B cell (primary cell): Measurements from ENCODE around the gene COTL1. TPM values are rescaled to one million over a fixed set of nuclear protein-coding genes. Genes with fewer than 3 reads are reported as not detected.

Source experiments
- ATAC-seq: fragments of 200-7000 bp; cut with Tn5 transposase; one replicate; pipeline ENCODE4 v1.10.0; 2021; ENCODE audit warnings: low read depth, mild to moderate bottlenecking, moderate number of reproducible peaks, moderate library complexity
- CTCF ChIA-PET: fragments of 350-600 bp; sonication (Branson Sonifier 250); formaldehyde crosslinking; loops from one replicate; lab custom pipeline; 2021; ENCODE audit warnings: antibody characterized with exemption, inconsistent platforms; lab: Charles Lee
- POLR2A ChIA-PET: fragments of 350-600 bp; sonication (Branson Sonifier 250); formaldehyde crosslinking; loops from one replicate; lab custom pipeline; 2021; ENCODE audit warnings: antibody characterized with exemption; lab: Charles Lee
- DNase-seq: peaks from one replicate; pipeline ENCODE4 v3.0.0; 2013
- H2AFZ ChIP-seq: 2 replicates; pipeline ENCODE4 v1.6.1; 2012; ENCODE audit warnings: mild to moderate bottlenecking, low read depth, low read length; ENCODE audit not compliant: insufficient read depth, poor library complexity, severe bottlenecking
- H3K27ac ChIP-seq, 2 donors: 1 replicate in 1 of 2; 2 replicates in 1 of 2; pipeline ENCODE4 v1.5.1; 2012 to 2013; ENCODE audit warnings: low read length in 2 of 2, mild to moderate bottlenecking in 2 of 2, moderate library complexity in 1 of 2
- H3K27me3 ChIP-seq, 4 experiments: fragments of 200-600 bp in 1 of 4; sonication (generic) in 1 of 4; replicated peaks in 1 of 4; 1 replicate in 2 of 4; 2 replicates in 2 of 4; pipeline versions ENCODE4 v1.6.1 to v1.7.0; 2013 to 2016; ENCODE audit warnings: low read length in 3 of 4, mild to moderate bottlenecking in 2 of 4, mixed read lengths in 1 of 4, moderate library complexity in 1 of 4; ENCODE audit not compliant: insufficient read depth in 4 of 4, control insufficient read depth in 3 of 4; ENCODE audit errors: control extremely low read depth in 1 of 4
- H3K36me3 ChIP-seq, 2 experiments: replicated peaks in 1 of 2; 1 replicate in 1 of 2; 2 replicates in 1 of 2; pipeline versions ENCODE4 v1.6.1 to v1.7.1; 2013; ENCODE audit warnings: low read length in 1 of 2; ENCODE audit not compliant: insufficient read depth in 2 of 2, control insufficient read depth in 1 of 2; ENCODE audit errors: control extremely low read depth in 1 of 2, extremely low read depth in 1 of 2
- H3K4me1 ChIP-seq, 2 donors: fragments of 200-600 bp in 1 of 2; sonication (generic) in 1 of 2; 1 replicate in 1 of 2; 2 replicates in 1 of 2; pipeline versions ENCODE4 v1.5.1 to v1.6.1; 2013 to 2017; ENCODE audit warnings: low read length in 2 of 2; ENCODE audit not compliant: control insufficient read depth in 2 of 2, insufficient read depth in 2 of 2
- H3K4me2 ChIP-seq: replicated peaks from 2 replicates; pipeline ENCODE3; 2012; ENCODE audit warnings: mild to moderate bottlenecking, low read depth, low read length; ENCODE audit not compliant: poor library complexity, severe bottlenecking
- H3K4me3 ChIP-seq, 5 experiments: fragments of 200-600 bp in 1 of 5; sonication (generic) in 1 of 5; 1 replicate in 3 of 5; 2 replicates in 2 of 5; pipeline versions ENCODE4 v1.5.1 to v1.7.0; 2011 to 2016; ENCODE audit warnings: low read length in 4 of 5, mild to moderate bottlenecking in 4 of 5, low read depth in 2 of 5, control low read depth in 1 of 5, moderate library complexity in 1 of 5; ENCODE audit not compliant: insufficient read depth in 1 of 5; ENCODE audit errors: control extremely low read depth in 1 of 5, extremely low read depth in 1 of 5
- H3K79me2 ChIP-seq: fragments of 200-600 bp; sonication (generic); one replicate; pipeline ENCODE4 v1.6.0; 2016; ENCODE audit warnings: low read length; ENCODE audit not compliant: control insufficient read depth, insufficient read depth
- H3K9ac ChIP-seq: fragments of 200-600 bp; sonication (generic); 2 replicates; pipeline ENCODE4 v1.6.1; 2017; ENCODE audit warnings: mild to moderate bottlenecking, low read length, moderate library complexity
- H3K9me3 ChIP-seq, 3 donors: one replicate each; pipeline versions ENCODE4 v1.6.1 to v1.7.1; 2013; ENCODE audit warnings: low read length in 2 of 3; ENCODE audit not compliant: control insufficient read depth in 2 of 3, insufficient read depth in 1 of 3; ENCODE audit errors: control extremely low read depth in 1 of 3
- H4K20me1 ChIP-seq: 2 replicates; pipeline ENCODE4 v1.6.0; 2012; ENCODE audit warnings: mild to moderate bottlenecking, low read length; ENCODE audit not compliant: insufficient read depth, control insufficient read depth, poor library complexity, severe bottlenecking
- H3K27ac Mint-ChIP-seq: one replicate; pipeline ENCODE4 v1.8.0; 2021; ENCODE audit warnings: mixed read lengths
- H3K27me3 Mint-ChIP-seq: one replicate; pipeline ENCODE4 v1.8.0; 2021; ENCODE audit warnings: mixed read lengths
- H3K4me1 Mint-ChIP-seq: one replicate; pipeline ENCODE4 v1.8.0; 2021; ENCODE audit warnings: mixed read lengths
- H3K4me3 Mint-ChIP-seq: one replicate; pipeline ENCODE4 v1.8.0; 2021; ENCODE audit warnings: mixed read lengths
- H3K9me3 Mint-ChIP-seq: one replicate; pipeline ENCODE4 v1.8.0; 2022; ENCODE audit warnings: mixed read lengths; ENCODE audit not compliant: insufficient read depth
- EZH2 ChIP-seq: IDR thresholded peaks from 2 replicates; pipeline ENCODE4 v1.6.1; 2012; ENCODE audit warnings: borderline replicate concordance, low read depth, mild to moderate bottlenecking, moderate library complexity, low read length; ENCODE audit not compliant: insufficient read depth, poor library complexity, severe bottlenecking
- whole genome bisulfite sequencing: methylation state at CpG from one replicate; pipeline ENCODE4 v1.1.5; 2013; ENCODE audit warnings: missing lambda C conversion rate; ENCODE audit not compliant: insufficient coverage; 5-methylcytosine and 5-hydroxymethylcytosine counted together
- intact Hi-C: fragments of 100-400 bp; cut with micrococcal nuclease; formaldehyde crosslinking; loops from one replicate; pipeline ENCODE4 v1.10.0; 2022
- polyA minus RNA-seq: library from RNA; depleted of rRNA, polyadenylated mRNA; stranded (reverse); fragments of >200 nt; gene quantifications from 2 replicates; pipeline ENCODE4 v1.2.3, GENCODE V29; 2012
- polyA plus RNA-seq: library from polyadenylated mRNA; depleted of rRNA; stranded (reverse); fragments of >200 nt; gene quantifications from 2 replicates; pipeline ENCODE4 v1.2.3, GENCODE V29; 2012
- total RNA-seq, 2 donors: library from RNA; stranded (reverse); fragments of 120-200 nt in 1 of 2; gene quantifications; 1 replicate in 1 of 2; 2 replicates in 1 of 2; pipeline versions ENCODE4 v1.2.3 to v1.2.4, GENCODE V29; 2013 to 2022
- TF ChIP-seq, protein P1 (sequence below): fragments of 200-600 bp; IDR thresholded peaks from one replicate; pipeline ENCODE4 v1.8.0; 2022; ENCODE audit warnings: antibody characterized with exemption, mild to moderate bottlenecking

Gene COTL1
- 245 and 264 TPM in 2 replicates for total RNA-seq
- 171 TPM for total RNA-seq (2013)
- polyA plus RNA-seq, result 79.4 and 158 TPM in 2 replicates
- 178 and 246 TPM in 2 replicates for polyA minus RNA-seq

DNA sequence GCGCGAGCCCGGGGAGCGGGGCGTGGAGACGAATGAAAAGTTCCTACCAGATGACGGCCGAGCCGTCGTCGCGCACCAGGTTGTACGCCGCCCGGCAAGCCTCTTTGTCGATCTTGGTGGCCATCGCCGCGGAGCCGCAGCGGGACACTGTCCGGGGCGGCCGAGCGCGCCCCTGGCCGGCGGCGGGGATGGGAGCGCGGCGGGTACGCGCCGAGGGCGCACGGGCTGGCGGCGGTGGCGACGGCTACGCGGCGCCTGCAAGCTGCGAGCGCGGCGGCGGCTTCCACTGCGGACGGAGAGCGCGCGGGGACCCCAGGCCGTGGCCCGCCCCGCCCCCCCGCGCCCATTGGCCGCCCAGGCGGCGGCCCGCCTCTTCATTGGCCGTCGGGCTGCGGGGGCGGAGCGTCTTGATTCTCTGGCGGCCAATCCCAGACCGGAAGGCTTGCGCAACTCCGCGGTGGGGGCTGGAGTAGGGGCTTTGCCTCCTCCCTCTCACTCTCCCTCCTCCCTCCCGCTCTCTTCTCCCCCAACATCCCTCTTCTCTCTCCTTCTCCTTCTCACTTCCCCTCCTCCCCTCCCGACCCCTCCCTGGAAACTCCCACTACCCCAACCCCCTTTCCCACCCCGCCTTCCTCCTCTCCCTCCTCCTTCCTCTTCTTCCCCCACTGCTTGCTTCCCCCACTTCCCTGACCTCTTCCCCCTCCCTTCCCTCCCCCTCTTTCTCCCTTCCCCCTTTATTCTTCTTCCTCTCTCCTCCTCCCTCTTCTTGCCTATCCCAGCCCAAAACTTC, at the start of gene COTL1:
COTL1 (minus strand) TSS at position 288 of the 790 bp plus-strand sequence; CDS start at position 124, 164 bp downstream.
- Histone ChIP-seq H3K79me2 (peaks cover 53% of the 10 kb centered on the region), H3K4me3 (peak within 1 kb of the TSS; percentile 73 to 96 (median 85)), H3K4me2 (peak within 1 kb of the TSS; percentile 88), H3K36me3 (peaks cover 0 to 32% of the 10 kb centered on the region in 2 experiments), H2AFZ (peak within 1 kb of the TSS; percentile 77), H3K4me1 (peaks cover 51 to 67% of the 10 kb centered on the region in 2 donors), H4K20me1 (peaks cover 31% of the 10 kb centered on the region), H3K27ac (peak within 1 kb of the TSS; percentile 4 to 72), H3K27me3 (no peaks in the 10 kb centered on the region), H3K9me3 (no peaks in the 10 kb centered on the region), H3K9ac (peak within 1 kb of the TSS; percentile 82)
- ATAC-seq (peak; percentile 88), DNase-seq (peak; percentile 96)
- Mint-ChIP-seq H3K27me3 (no peaks in the 10 kb centered on the region), H3K27ac (peak within 1 kb of the TSS; percentile 90), H3K9me3 (no peaks in the 10 kb centered on the region), H3K4me1 (peaks cover 72% of the 10 kb centered on the region), H3K4me3 (peak within 1 kb of the TSS; percentile 88)
- POLR2A ChIA-PET, result interaction anchor here (0.6 to 1.8 kb wide), 8 partner anchors 11 to 113 kb away, joined by 3 to 9 read pairs (median 5); no protein-coding TSS in a partner anchor
- WGBS, result under 1% methylated on average over 71 of the region's 76 CpGs
- TF ChIP-seq, protein P1, sequence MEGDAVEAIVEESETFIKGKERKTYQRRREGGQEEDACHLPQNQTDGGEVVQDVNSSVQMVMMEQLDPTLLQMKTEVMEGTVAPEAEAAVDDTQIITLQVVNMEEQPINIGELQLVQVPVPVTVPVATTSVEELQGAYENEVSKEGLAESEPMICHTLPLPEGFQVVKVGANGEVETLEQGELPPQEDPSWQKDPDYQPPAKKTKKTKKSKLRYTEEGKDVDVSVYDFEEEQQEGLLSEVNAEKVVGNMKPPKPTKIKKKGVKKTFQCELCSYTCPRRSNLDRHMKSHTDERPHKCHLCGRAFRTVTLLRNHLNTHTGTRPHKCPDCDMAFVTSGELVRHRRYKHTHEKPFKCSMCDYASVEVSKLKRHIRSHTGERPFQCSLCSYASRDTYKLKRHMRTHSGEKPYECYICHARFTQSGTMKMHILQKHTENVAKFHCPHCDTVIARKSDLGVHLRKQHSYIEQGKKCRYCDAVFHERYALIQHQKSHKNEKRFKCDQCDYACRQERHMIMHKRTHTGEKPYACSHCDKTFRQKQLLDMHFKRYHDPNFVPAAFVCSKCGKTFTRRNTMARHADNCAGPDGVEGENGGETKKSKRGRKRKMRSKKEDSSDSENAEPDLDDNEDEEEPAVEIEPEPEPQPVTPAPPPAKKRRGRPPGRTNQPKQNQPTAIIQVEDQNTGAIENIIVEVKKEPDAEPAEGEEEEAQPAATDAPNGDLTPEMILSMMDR, result no peak
- no peak for TF ChIP-seq EZH2
- CTCF ChIA-PET, result interaction anchor here (0.7 to 29.5 kb wide), 6 partner anchors 18 to 119 kb away, joined by 3 to 536 read pairs (median 7); partner anchors contain the start of gene MEAK7
- intact Hi-C loops, result loop anchor here (1.0 to 2.0 kb wide), 5 partner anchors 17 to 114 kb away; partner anchors contain the start of gene MEAK7
